Fibroblast of pulmonary artery (primary cell): Measurements from ENCODE around the gene ULK3.

Experiments used
- DNase-seq: peaks from one replicate; pipeline ENCODE4 v3.0.0-alpha.2; 2010; ENCODE audit warnings: low read depth
- H3K4me3 ChIP-seq: replicated peaks from 2 replicates; pipeline ENCODE4 v1.5.1; 2011; ENCODE audit warnings: low read depth, mild to moderate bottlenecking, control low read depth, low read length, moderate library complexity
- CTCF ChIP-seq: IDR thresholded peaks from 2 replicates; pipeline ENCODE4 v1.5.1; 2011; ENCODE audit warnings: mild to moderate bottlenecking, control low read depth, low read length, inconsistent platforms; ENCODE audit errors: missing control alignments

The ULK3 gene

GRCh38 chr15:74857671-74858368 is 14.9 kb upstream of the ULK3 start:
- H3K4me3 ChIP-seq = no peak overlapping the region
- no peak for DNase-seq
- TF ChIP-seq CTCF = no peak

DNA sequence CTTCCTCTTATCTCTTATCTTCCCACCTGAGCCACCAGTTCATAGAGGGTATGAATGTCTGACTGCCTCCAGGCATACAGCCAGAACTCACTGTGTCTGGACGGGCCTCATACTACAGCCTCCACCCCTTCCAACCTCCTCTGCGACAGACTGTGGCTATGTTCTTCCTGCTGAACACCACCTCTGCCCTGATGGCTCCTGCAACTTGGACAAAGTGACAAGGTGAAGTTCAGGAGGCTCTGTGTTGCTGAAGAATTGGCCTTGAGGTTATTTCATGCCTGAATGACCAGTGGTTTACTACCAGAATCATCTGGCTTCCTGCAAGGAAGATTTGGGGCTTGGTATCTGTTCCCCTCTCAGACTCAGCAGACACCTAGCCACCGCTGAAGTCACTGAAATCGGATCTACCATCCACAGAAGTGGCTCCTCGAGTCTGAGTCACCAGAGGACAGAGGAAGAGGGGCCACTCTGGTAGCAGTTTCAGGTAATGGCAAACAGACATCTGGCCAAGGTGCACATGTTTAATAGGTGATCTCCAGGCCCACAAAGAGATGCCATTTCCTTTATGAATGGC is 14.2 kb upstream of the ULK3 start:
- no peak for DNase-seq
- no peak for TF ChIP-seq CTCF
- no peak overlapping the region for H3K4me3 ChIP-seq

- no peak overlapping the region for H3K4me3 ChIP-seq
- no peak for DNase-seq
- TF ChIP-seq CTCF = no peak
Measured at GRCh38 chr15:74856537-74856936, 13.6 kb upstream of the ULK3 start.

GRCh38 chr15:74855857-74856256 is 12.9 kb upstream of the ULK3 start:
- DNase-seq = no peak
- no peak overlapping the region for H3K4me3 ChIP-seq

DNA sequence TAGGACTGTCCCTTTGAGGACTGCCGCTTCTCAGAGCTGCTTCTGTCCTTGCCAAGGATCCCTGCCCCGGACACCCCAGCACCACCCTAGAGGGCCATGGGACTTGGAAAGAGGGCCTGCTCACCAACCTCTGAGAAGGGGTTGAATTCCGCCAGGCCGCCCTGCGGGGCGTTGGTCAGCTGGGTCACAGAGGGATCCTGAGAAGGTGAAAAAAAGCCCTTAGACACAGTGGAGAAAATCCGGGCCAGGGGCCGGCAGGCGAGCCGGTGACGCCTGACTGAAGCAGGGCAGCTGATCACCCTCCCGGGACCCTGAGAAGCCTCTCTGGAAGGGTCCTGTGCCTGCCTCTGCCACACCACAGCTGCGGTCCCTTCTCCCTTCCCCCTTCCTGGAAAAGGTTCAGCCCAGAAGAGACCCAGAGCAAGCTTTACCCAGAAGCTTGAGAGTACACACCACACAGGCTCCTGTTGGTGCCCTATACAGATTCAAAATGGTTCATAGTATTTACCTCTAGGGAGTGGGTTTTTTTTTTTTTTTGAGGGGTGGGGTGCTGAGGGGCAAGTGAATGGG is 11.6 kb upstream of the ULK3 start:
- no peak for DNase-seq
- TF ChIP-seq CTCF = no peak
- H3K4me3 ChIP-seq = no peak overlapping the region

More at GRCh38 chr15:74855857-74856256, 12.9 kb upstream of the ULK3 start:
- TF ChIP-seq CTCF = no peak

GRCh38 chr15:74851960-74852359 is 9.0 kb upstream of the ULK3 start:
- no peak for TF ChIP-seq CTCF
- DNase-seq = no peak
- no peak overlapping the region for H3K4me3 ChIP-seq
